HG02678 (cell line): ENCODE measurements around the gene BBLN.
A peak's percentile ranks its signal among the peaks of the same experiment; 100 is the strongest.
"Not testable (repeated sequence)": the region's sequence is repeated elsewhere in the genome, so short reads cannot be mapped to it uniquely, and the experiment has no call there.

Source experiments
- ATAC-seq: cut with Tn5 transposase; IDR thresholded peaks from one replicate; pipeline ENCODE4 v1.9.1; 2021; ENCODE audit warnings: mild to moderate bottlenecking, moderate library complexity; ENCODE audit not compliant: unreplicated experiment

Gene BBLN

DNA sequence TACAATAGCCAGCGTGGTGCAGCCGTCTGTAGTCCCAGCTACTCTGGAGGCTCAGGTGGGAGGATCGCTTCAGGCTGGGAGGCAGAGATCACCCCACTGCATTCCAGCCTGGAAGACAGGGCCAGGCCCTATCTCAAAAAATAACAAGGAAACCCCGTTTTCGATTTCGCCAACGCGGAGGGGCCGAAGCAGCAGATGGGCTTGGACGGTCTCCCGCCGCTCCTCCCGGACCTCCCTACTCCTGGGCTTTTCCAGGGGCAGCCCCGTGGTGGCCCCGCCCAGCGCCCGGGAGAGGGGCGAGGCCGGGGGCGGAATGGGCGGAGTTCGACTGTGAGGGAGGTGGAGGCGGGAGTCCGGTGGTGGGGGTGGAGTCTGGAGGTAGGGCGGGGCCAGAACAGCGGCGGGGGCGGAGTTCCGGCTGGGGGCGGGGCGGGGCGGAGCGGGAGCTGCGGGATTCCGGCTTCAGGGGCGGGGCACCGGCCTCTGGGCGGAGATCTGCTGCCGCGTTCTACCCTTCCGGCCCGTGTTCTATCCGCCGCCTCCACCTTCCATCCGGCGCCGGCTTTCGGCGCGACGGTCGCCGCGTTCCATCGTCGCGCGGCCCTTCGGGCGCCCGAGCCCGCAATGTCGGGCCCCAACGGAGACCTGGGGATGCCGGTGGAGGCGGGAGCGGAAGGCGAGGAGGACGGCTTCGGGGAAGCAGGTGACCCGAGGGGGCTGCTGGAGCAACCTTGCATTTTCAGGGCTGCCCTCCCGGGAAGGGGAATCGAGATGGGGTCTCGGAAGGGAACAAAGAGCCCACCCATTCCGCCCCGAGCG is at the start of gene BBLN:
BBLN (plus strand) TSS at position 482 of the 819 bp plus-strand sequence; CDS start at position 625, 143 bp downstream.
- ATAC-seq = peak; percentile 78

DNA sequence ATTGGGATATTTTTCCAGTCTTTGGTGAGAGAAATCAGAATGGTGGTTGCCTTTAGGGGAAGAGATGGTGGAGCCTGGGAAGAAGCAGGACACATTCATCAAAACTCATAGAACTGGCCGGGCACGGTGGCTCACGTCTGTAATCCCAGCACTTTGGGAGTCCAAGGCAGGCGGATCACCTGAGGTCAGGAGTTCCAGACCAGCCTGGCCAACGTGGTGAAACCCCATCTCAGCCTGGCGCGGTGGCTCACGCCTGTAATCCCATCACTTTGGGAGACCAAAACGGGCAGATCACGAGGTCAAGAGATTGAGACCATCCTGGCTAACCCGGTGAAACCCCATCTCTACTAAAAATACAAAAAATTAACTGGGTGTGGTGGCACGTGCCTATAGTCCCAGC is 48.3 kb upstream of the BBLN start:
- not testable (repeated sequence) for ATAC-seq

GRCh38 chr9:128113526-128114325 is 46.3 kb upstream of the BBLN start:
- no peak for ATAC-seq

- no peak for ATAC-seq
Measured at GRCh38 chr9:128114326-128115186, 45.5 kb upstream of the BBLN start.

DNA sequence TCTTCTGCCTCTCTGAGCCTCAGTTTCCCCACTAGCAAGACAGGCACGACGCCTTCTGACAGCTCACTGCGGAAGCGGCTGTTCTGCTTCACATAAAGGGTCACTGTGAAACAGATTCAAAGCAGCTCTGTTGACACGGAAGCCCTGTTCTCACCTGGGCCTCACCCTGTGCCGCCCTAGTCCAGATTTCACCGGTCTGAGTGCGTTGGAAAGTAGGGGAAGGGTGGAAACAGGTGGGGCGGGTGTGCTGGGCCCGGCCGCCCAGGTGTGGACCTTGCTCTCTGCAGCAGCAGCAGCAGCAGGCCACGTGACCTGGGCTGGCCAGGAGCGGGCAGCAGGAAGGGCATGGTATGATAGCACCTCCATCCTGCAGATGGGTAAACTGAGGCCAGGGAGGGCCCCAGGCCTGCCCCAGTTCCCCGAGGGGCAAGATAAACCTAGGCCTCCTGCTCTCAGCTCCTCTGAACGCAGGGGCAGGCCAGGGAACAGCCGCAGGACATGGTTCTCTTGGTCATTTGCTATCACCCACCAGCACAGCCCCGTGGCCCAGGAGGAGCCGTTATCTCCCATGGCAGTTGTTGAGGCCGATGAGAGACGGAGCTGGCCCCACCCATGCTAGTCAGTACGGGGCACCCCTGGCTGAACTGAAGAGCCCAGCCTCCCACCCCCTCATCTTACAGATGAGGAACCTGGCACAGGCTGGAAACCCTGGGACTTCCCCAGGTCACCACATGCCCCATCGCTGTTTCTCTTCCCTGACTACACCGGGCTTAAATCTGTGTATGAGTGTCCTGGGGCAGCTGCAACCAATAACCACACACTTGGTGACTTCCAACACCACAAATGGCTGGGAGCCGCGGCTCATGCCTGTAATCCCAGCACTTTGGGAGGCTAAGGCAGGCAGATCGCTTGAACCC is 44.6 kb upstream of the BBLN start:
- ATAC-seq = peak; percentile 57

GRCh38 chr9:128116104-128117083 is 43.7 kb upstream of the BBLN start:
- ATAC-seq = no peak

- ATAC-seq = peak; percentile 51
Measured at GRCh38 chr9:128117613-128118471, 42.2 kb upstream of the BBLN start.

- ATAC-seq = no peak
Measured at GRCh38 chr9:128118472-128118857, 41.6 kb upstream of the BBLN start.

DNA sequence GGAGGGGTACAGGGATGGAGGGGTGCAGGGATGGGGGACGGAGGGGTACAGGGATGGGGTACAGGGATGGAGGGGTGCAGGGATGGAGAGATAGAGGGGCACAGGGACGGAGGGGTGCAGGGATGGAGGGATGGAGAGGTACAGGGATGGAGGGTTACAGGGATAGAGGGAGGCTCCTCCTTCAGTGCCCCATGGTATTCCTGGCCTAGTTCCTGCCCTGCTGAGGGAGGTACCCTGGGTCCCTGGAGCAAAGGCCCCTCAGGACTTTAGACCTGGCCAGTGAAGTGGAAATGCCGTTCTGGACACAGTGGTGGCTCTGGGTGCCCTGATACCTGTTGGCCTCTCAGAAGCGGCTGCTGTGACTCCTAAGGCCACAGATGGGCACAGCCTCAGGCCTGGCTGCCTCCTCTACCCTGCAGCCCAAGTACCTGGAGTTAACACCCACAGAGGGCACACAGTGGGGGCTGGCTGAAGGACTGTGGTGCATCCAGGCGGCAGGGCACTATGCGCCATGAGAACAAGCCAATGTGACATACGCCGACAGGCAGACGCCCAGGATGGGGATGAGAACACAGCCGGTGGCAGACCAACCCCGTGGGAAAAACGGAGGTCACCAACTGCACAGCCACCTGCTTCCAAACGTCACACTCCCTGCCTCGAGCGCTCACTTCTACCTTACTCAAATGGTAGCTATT is 40.9 kb upstream of the BBLN start:
- no peak for ATAC-seq

- no peak for ATAC-seq
Measured at GRCh38 chr9:128120061-128120740, 39.9 kb upstream of the BBLN start.

DNA sequence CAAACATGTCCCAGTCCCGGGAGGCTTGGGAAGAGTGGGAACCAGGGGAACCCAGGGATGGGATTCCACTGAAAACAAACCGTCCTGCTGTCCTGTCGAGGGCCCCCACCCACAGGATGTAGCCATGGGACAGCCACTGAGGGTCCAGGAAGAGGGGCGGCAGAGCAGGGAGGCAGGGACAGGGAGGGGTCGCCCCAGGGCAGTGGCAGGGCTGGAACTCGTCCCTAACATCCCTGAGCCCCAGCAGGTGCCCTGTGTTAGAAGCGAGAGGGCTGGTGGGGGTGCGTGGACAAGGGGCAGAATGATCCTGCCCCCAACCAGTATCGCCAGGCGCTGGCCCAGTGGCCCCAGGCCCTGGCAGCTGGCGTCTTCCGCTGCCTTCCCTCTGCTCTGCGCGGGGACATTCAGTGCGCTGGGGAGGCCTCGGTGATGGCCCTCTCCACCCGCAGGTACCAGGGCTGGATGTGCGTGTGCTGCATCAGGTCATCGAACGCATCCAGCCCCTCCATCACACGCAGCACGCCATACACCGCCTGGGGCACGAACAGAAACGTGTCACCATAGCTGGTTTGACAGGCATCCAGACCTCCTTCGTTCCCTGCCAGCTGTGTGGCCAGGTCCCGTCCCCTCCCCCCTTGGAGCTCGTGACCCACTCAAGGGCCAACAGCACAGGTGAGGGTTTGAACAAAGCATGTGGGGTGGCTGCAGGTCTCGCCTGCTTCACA is 39.2 kb upstream of the BBLN start:
- no peak for ATAC-seq

- no peak for ATAC-seq
Measured at GRCh38 chr9:128121466-128121810, 38.6 kb upstream of the BBLN start.

DNA sequence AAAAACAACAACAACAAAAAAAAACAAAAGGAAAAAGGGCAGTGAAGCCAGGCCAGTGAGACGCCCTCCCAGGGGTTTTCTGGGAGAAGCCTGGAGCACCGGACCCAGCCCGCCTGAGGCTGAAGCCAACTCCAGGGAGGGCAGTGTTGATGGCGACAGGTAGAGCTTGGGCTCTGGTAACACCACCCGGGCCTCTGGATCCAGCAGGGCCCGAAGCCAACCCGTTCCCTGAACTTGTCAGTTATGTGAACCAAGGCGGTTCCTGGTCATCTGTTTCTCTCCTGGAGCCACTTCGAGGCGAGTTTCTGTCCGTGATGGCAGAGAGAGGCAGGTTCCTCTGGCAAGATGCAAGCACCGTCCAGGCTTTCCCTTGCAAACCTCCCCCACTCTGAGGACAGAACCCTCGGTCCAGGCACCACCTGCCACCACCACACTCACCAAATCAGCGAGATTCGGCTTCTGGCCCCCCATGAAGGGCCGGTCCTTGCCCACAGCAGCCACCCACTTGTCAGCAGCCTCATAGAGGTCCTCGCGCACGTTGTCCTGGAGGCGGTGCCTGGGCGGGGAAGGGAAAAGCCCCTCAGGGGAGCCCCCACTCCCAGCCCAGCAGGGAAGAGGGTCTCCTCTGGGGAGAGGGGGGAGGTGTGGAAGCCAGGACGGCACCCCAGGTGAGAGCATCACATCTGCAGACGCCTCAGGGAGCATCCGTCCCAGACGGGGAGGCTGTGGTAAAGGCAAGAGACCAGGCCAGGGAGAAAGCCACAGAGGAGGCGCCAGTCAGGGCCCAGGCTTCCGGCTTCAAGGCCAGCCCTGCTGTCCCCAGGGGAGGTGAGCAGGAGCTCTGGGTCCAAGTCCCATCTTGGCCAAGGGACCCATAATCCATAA is 37.9 kb upstream of the BBLN start:
- no peak for ATAC-seq

DNA sequence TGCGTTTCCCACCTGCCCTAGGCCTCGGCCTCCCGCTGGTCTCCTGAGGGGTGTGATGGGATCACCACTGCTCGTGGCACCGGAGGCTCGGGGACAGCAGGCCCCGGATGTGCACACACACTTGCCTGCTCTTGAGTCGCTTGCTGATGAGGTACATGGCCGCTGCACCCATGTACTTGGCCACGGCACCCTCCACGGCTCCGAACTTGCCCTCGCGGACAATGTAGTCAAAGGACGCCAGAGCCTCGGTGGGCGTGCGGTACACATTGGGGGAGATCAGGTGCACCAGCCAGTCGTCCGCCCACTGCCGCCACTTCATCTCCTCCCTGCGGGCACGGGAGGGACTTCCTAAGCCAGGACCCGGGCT is 37.3 kb upstream of the BBLN start:
- no peak for ATAC-seq

DNA sequence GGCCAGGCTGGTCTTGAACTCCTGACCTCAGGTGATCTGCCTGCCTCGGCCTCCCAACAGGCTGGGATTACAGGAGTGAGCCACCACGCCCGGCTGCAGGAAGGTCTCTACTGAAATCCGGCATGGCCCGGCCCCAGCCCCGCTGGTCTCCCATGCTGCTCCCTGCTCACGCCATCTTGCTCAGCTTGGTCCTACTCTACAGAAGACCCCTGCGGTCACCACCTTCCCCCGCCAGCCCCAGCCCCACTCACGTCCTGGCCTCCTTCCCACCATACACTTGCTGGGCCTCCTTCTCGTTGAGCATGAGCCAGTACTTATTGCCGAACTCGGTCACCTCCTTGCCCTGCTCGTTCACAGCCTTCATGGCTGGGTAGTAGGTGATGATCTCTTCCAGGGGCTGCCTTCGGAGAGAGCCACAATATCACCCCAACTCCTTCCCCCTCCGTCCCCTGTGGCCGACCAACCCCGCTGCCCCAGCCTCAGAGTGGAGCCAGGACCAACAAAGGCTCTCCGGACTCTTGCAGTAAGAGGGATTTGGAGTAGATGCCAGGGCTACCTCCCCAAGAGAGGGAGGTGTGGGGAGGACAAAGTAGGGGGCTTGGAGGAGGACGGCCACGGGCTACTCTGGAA is 36.5 kb upstream of the BBLN start:
- ATAC-seq = no peak
